Naive B cell (primary cell): ENCODE measurements around the gene TFAP2A. TPM values are rescaled to one million over a fixed set of nuclear protein-coding genes. Genes with fewer than 3 reads are reported as not detected.

ENCODE experiments used
- polyA plus RNA-seq, 6 donors: library from polyadenylated mRNA; unstranded; fragments of 300-500 nt; fragmentation: Illumina TruSeq; gene quantifications; one replicate each; pipeline ENCODE4 v1.2.3, GENCODE V29; 2021; ENCODE audit warnings: low read depth in 6 of 6

Gene TFAP2A
- polyA plus RNA-seq, 6 donors from 2014 or later, result not detected

Other genes starting within 250 kb of the TFAP2A start
- gene GCNT2, start 106.3 kb upstream of the TFAP2A start, polyA plus RNA-seq, result 1 to 10 TPM; 3.7 to 8.9 (median 5.9) TPM